HCT116 (cell line): ENCODE data around the gene CFAP46. TPM values are rescaled to one million over a fixed set of nuclear protein-coding genes. Genes with fewer than 3 reads are reported as not detected.

Experiments
- ATAC-seq: fragments of 200-7000 bp; cut with Tn5 transposase; 2 replicates; pipeline ENCODE4 v1.9.1; 2020; ENCODE audit warnings: mild to moderate bottlenecking, moderate library complexity
- BruUV-seq: library from RNA; stranded (reverse); fragments of 400-500 nt; replicated peaks from 2 replicates; lab custom pipeline; 2021; lab: Mats Ljungman, UMichigan
- CTCF ChIA-PET: fragments of 300-600 bp; sonication (Branson Sonifier 250); formaldehyde crosslinking; loops from one replicate; lab custom pipeline; 2021; ENCODE audit warnings: antibody characterized with exemption; lab: Charles Lee
- POLR2A ChIA-PET: fragments of 300-600, 350-600 bp; sonication (Branson Sonifier 250); formaldehyde crosslinking; loops from one replicate; lab custom pipeline; 2021; ENCODE audit warnings: antibody characterized with exemption; lab: Charles Lee
- RAD21 ChIA-PET, 2 experiments: fragments of 300-600 bp; sonication (Branson Sonifier 250); formaldehyde crosslinking; loops; one replicate each; lab custom pipeline; 2023; ENCODE audit warnings: low total read pairs in 2 of 2; ENCODE audit not compliant: uncharacterized antibody in 2 of 2, unreplicated experiment in 2 of 2, low non-redundant PET in 1 of 2; lab: Charles Lee
- DNase-seq: peaks from one replicate; pipeline ENCODE4 v3.0.0-alpha.2; 2010; ENCODE audit warnings: low read depth, low spot score
- H2AFZ ChIP-seq: fragments of 200-600 bp; shearing (Covaris generic), sonication (generic); 2 replicates; pipeline ENCODE4 v1.6.1; 2017; ENCODE audit warnings: low read depth, mixed run types, mixed read lengths, antibody characterized with exemption, low read length; ENCODE audit not compliant: poor library complexity, severe bottlenecking
- H3K27ac ChIP-seq: 2 replicates; pipeline ENCODE4 v1.5.1; 2012; ENCODE audit warnings: low read depth, low read length
- H3K27me3 ChIP-seq: fragments of 200-600 bp; sonication (generic); 2 replicates; pipeline ENCODE4 v1.6.1; 2016; ENCODE audit warnings: mixed run types, low read length, mixed read lengths; ENCODE audit not compliant: insufficient read depth
- H3K36me3 ChIP-seq, 2 experiments: fragments of 200-500 bp in 1 of 2; fragments of 200-600 bp in 1 of 2; sonication (Bioruptor generic) in 1 of 2; sonication (generic) in 1 of 2; 2 replicates each; pipeline versions ENCODE4 v1.5.1 to v1.6.1; 2014 to 2016; ENCODE audit warnings: low read length in 2 of 2, inconsistent platforms in 1 of 2, mixed read lengths in 1 of 2, mixed run types in 1 of 2; ENCODE audit not compliant: insufficient read depth in 2 of 2, control insufficient read depth in 1 of 2
- H3K4me1 ChIP-seq, 2 experiments: fragments of 200-600 bp in 1 of 2; sonication (generic) in 1 of 2; 2 replicates each; pipeline versions ENCODE4 v1.5.1 to v1.6.1; 2012 to 2017; ENCODE audit warnings: low read length in 2 of 2, inconsistent platforms in 1 of 2, mild to moderate bottlenecking in 1 of 2, mixed read lengths in 1 of 2, mixed run types in 1 of 2, moderate library complexity in 1 of 2; ENCODE audit not compliant: insufficient read depth in 2 of 2, control insufficient read depth in 1 of 2
- H3K4me2 ChIP-seq: fragments of 200-600 bp; sonication (generic); 2 replicates; pipeline ENCODE4 v1.6.1; 2017; ENCODE audit warnings: mixed run types, low read length, mixed read lengths
- H3K4me3 ChIP-seq, 2 experiments: fragments of 200-600 bp in 1 of 2; sonication (generic) in 1 of 2; replicated peaks in 1 of 2; 2 replicates each; pipeline ENCODE4 v1.5.1; 2011 to 2016; ENCODE audit warnings: low read length in 2 of 2, control low read depth in 1 of 2, low read depth in 1 of 2, mild to moderate bottlenecking in 1 of 2, mixed read lengths in 1 of 2, mixed run types in 1 of 2
- H3K79me2 ChIP-seq: fragments of 200-600 bp; sonication (generic); 2 replicates; pipeline ENCODE4 v1.6.1; 2017; ENCODE audit warnings: mild to moderate bottlenecking, mixed run types, low read length, moderate library complexity, mixed read lengths; ENCODE audit not compliant: insufficient read depth
- H3K9ac ChIP-seq: fragments of 200-600 bp; sonication (generic); 2 replicates; pipeline ENCODE4 v1.6.1; 2016; ENCODE audit warnings: low read length, mixed read lengths
- H3K9me2 ChIP-seq: fragments of 200-600 bp; sonication (generic), shearing (Covaris generic); 2 replicates; pipeline ENCODE4 v1.6.1; 2017; ENCODE audit warnings: mixed run types, mild to moderate bottlenecking, moderate library complexity; ENCODE audit not compliant: insufficient read depth
- H3K9me3 ChIP-seq, 2 experiments: fragments of 200-500 bp in 1 of 2; fragments of 200-600 bp in 1 of 2; sonication (Bioruptor generic) in 1 of 2; sonication (generic) in 1 of 2; 2 replicates each; pipeline ENCODE4 v1.6.1; 2014 to 2017; ENCODE audit warnings: low read length in 2 of 2, mixed read lengths in 2 of 2, inconsistent platforms in 1 of 2, low read depth in 1 of 2, mild to moderate bottlenecking in 1 of 2, mixed run types in 1 of 2, moderate library complexity in 1 of 2; ENCODE audit not compliant: control insufficient read depth in 1 of 2, insufficient read depth in 1 of 2
- H4K20me1 ChIP-seq: fragments of 200-600 bp; sonication (generic), shearing (Covaris generic); 2 replicates; pipeline ENCODE4 v1.6.1; 2017; ENCODE audit warnings: mixed run types, mild to moderate bottlenecking, moderate library complexity; ENCODE audit not compliant: insufficient read depth
- CBX3 ChIP-seq: IDR thresholded peaks from 2 replicates; pipeline ENCODE4 v1.6.1; 2012; ENCODE audit warnings: low read depth
- CEBPB ChIP-seq: IDR thresholded peaks from 2 replicates; pipeline ENCODE4 v1.6.1; 2012; ENCODE audit warnings: low read depth
- EGR1 ChIP-seq: IDR thresholded peaks from 2 replicates; pipeline ENCODE4 v1.6.1; 2012; ENCODE audit warnings: low read depth
- ELF1 ChIP-seq: IDR thresholded peaks from 2 replicates; pipeline ENCODE4 v1.6.1; 2012; ENCODE audit warnings: low read depth, borderline replicate concordance
- EZH2 ChIP-seq: fragments of 200-600 bp; sonication (generic); IDR thresholded peaks from 2 replicates; pipeline ENCODE4 v1.6.1; 2017; ENCODE audit warnings: antibody characterized with exemption, mixed run types
- EZH2phosphoT487 ChIP-seq: fragments of 200-600 bp; IDR thresholded peaks from 2 replicates; pipeline ENCODE4 v1.6.1; 2018; ENCODE audit warnings: antibody characterized with exemption, borderline replicate concordance
- FOSL1 ChIP-seq: IDR thresholded peaks from 2 replicates; pipeline ENCODE4 v1.6.1; 2012; ENCODE audit warnings: low read depth
- JUND ChIP-seq: IDR thresholded peaks from 2 replicates; pipeline ENCODE4 v1.6.1; 2012
- POLR2A ChIP-seq: IDR thresholded peaks from 2 replicates; pipeline ENCODE4 v1.7.0; 2011; ENCODE audit warnings: borderline replicate concordance; ENCODE audit not compliant: insufficient read depth, insufficient read length; ENCODE audit errors: extremely low read depth
- POLR2AphosphoS5 ChIP-seq: IDR thresholded peaks from 2 replicates; pipeline ENCODE4 v1.6.1; 2011; ENCODE audit warnings: mild to moderate bottlenecking, low read depth, low read length, moderate library complexity
- RAD21 ChIP-seq: IDR thresholded peaks from 2 replicates; pipeline ENCODE4 v1.6.1; 2012; ENCODE audit warnings: low read depth, mild to moderate bottlenecking
- SIN3A ChIP-seq: IDR thresholded peaks from 2 replicates; pipeline ENCODE4 v1.6.1; 2012; ENCODE audit warnings: low read depth
- SRF ChIP-seq: IDR thresholded peaks from 2 replicates; pipeline ENCODE4 v1.6.1; 2012; ENCODE audit warnings: low read depth
- TCF7L2 ChIP-seq: IDR thresholded peaks from 2 replicates; pipeline ENCODE4 v1.7.0; 2011; ENCODE audit warnings: borderline replicate concordance, inconsistent platforms; ENCODE audit not compliant: insufficient read depth, insufficient read length; ENCODE audit errors: extremely low read depth
- YY1 ChIP-seq: IDR thresholded peaks from 2 replicates; pipeline ENCODE4 v1.6.1; 2011; ENCODE audit warnings: low read length, low read depth, moderate library complexity, mild to moderate bottlenecking; ENCODE audit not compliant: insufficient replicate concordance; ENCODE audit errors: extremely low read depth
- ZFX ChIP-seq: fragments of 450-650 bp; IDR thresholded peaks from 2 replicates; pipeline ENCODE4 v1.6.1; 2017
- intact Hi-C: fragments of 100-400 bp; cut with micrococcal nuclease; formaldehyde crosslinking; loops from 2 replicates; pipeline ENCODE4 v1.10.0; 2022
- total RNA-seq: library from RNA; stranded (reverse); gene quantifications from one replicate; pipeline ENCODE4 v1.2.1, GENCODE V29; 2021; ENCODE audit not compliant: unreplicated experiment
- TF ChIP-seq, protein P1 (sequence below): IDR thresholded peaks from 2 replicates; pipeline ENCODE4 v1.6.1; 2011; ENCODE audit warnings: mild to moderate bottlenecking, low read length, moderate library complexity; ENCODE audit not compliant: insufficient replicate concordance; ENCODE audit errors: extremely low read depth
- TF ChIP-seq, protein P2 (sequence below): IDR thresholded peaks from 2 replicates; pipeline ENCODE4 v1.6.1; 2012; ENCODE audit warnings: low read depth
- TF ChIP-seq, protein P3 (sequence below): IDR thresholded peaks from 2 replicates; pipeline ENCODE4 v1.6.1; 2012

The CFAP46 gene
- total RNA-seq, 1 experiment from 2014 or later, result 1.4 TPM

DNA sequence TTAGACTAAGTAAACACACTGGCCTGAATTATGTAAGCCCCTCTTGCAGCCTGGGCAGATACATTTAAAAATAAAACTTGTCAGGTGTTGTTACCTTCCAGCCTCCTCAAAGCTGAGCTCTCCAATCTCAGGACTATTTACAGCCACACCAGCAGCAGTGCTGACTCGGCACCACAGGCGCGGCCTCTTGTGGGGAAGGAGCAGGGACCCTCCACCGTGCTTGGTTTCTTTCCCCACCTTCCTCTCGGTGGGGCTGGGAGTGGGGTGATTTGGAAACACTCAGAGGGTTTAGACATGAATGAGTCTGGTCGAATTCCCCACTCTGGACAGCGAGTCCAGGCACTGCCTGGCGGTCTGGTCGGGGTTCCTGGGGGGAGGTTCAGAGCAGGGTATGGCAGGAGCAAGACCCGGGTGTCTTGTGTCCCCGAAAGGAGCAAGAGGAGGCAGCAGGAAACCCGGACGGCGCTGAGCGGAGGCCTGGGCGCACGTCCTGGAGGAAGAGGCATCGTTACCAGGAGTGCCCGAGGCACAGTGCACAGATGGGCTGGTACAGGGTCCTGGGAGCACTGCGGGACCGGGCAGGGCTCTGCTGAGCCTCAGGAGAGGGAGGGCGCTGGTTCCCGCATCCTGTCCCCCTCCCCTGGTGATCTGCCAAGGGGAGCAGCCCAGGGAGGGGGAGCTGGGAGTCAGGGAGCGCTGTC lies 29.2 kb upstream of the CFAP46 start:
- POLR2A ChIA-PET, result no interaction called here
- no TSS peak for BruUV-seq
- RAD21 ChIA-PET, result no interaction called here
- no peak overlapping the region for H3K4me3 ChIP-seq
- intact Hi-C loops, result no loop called here
- no peak for TF ChIP-seq JUND
- TF ChIP-seq, protein P1, sequence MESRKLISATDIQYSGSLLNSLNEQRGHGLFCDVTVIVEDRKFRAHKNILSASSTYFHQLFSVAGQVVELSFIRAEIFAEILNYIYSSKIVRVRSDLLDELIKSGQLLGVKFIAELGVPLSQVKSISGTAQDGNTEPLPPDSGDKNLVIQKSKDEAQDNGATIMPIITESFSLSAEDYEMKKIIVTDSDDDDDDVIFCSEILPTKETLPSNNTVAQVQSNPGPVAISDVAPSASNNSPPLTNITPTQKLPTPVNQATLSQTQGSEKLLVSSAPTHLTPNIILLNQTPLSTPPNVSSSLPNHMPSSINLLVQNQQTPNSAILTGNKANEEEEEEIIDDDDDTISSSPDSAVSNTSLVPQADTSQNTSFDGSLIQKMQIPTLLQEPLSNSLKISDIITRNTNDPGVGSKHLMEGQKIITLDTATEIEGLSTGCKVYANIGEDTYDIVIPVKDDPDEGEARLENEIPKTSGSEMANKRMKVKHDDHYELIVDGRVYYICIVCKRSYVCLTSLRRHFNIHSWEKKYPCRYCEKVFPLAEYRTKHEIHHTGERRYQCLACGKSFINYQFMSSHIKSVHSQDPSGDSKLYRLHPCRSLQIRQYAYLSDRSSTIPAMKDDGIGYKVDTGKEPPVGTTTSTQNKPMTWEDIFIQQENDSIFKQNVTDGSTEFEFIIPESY, result no peak
- no peak for TF ChIP-seq TCF7L2
- no peak for TF ChIP-seq POLR2A
- no peak for TF ChIP-seq CBX3
- no peak for TF ChIP-seq ZFX
- TF ChIP-seq EGR1, result no peak
- no peak for TF ChIP-seq SRF
- TF ChIP-seq RAD21, result no peak
- TF ChIP-seq POLR2AphosphoS5, result no peak
- no peak for TF ChIP-seq ELF1
- TF ChIP-seq, protein P2, sequence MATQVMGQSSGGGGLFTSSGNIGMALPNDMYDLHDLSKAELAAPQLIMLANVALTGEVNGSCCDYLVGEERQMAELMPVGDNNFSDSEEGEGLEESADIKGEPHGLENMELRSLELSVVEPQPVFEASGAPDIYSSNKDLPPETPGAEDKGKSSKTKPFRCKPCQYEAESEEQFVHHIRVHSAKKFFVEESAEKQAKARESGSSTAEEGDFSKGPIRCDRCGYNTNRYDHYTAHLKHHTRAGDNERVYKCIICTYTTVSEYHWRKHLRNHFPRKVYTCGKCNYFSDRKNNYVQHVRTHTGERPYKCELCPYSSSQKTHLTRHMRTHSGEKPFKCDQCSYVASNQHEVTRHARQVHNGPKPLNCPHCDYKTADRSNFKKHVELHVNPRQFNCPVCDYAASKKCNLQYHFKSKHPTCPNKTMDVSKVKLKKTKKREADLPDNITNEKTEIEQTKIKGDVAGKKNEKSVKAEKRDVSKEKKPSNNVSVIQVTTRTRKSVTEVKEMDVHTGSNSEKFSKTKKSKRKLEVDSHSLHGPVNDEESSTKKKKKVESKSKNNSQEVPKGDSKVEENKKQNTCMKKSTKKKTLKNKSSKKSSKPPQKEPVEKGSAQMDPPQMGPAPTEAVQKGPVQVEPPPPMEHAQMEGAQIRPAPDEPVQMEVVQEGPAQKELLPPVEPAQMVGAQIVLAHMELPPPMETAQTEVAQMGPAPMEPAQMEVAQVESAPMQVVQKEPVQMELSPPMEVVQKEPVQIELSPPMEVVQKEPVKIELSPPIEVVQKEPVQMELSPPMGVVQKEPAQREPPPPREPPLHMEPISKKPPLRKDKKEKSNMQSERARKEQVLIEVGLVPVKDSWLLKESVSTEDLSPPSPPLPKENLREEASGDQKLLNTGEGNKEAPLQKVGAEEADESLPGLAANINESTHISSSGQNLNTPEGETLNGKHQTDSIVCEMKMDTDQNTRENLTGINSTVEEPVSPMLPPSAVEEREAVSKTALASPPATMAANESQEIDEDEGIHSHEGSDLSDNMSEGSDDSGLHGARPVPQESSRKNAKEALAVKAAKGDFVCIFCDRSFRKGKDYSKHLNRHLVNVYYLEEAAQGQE, result no peak
- no peak for TF ChIP-seq SIN3A
- TF ChIP-seq CEBPB, result no peak
- TF ChIP-seq FOSL1, result no peak
- TF ChIP-seq, protein P3, sequence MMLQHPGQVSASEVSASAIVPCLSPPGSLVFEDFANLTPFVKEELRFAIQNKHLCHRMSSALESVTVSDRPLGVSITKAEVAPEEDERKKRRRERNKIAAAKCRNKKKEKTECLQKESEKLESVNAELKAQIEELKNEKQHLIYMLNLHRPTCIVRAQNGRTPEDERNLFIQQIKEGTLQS, result no peak
- no peak for TF ChIP-seq YY1
- TF ChIP-seq EZH2, result no peak
- TF ChIP-seq EZH2phosphoT487, result no peak
- CTCF ChIA-PET, result no interaction called here
- H3K4me2 ChIP-seq, result no peak overlapping the region
- no peak overlapping the region for H3K27ac ChIP-seq
- H3K36me3 ChIP-seq, result no peaks in the 10 kb centered on the region
- H2AFZ ChIP-seq, result no peak overlapping the region
- no peaks in the 10 kb centered on the region for H4K20me1 ChIP-seq
- no peak overlapping the region for H3K9ac ChIP-seq
- no peaks in the 10 kb centered on the region for H3K9me2 ChIP-seq
- ATAC-seq (no peak), DNase-seq (no peak)
- H3K27me3 ChIP-seq, result no peaks in the 10 kb centered on the region
- 0 out of 4 replicates have a peak, but pooled peaks cover 0 to 3% of the 10 kb centered on the region in 2 experiments for H3K4me1 ChIP-seq
- H3K79me2 ChIP-seq, result no peaks in the 10 kb centered on the region
- H3K9me3 ChIP-seq, result no peaks in the 10 kb centered on the region
